ENCODE results near the gene MIA3.
"Not testable (repeated sequence)": the region's sequence is repeated elsewhere in the genome, so short reads cannot be mapped to it uniquely, and the experiment has no call there.

MIA3 gene

GRCh38 chr1:222618001-222618879 is at the start of gene MIA3:
Gene MIA3 (plus strand): TSS chr1:222618097. CDS start chr1:222618111, 14 bp downstream.
- peak; percentile 65 for DNase-seq (ENCODE audit: low spot score)

- no peak for DNase-seq (ENCODE audit: low spot score)
Observed at GRCh38 chr1:222570837-222571236, 47.1 kb upstream of the MIA3 start.

- DNase-seq (ENCODE audit: low spot score), result no peak
Observed at GRCh38 chr1:222579316-222579715, 38.6 kb upstream of the MIA3 start.

GRCh38 chr1:222582099-222582774 is 35.7 kb upstream of the MIA3 start:
- peak; percentile 22 for DNase-seq (ENCODE audit: low spot score)

- DNase-seq (ENCODE audit: low spot score), result peak; percentile 73
Observed at GRCh38 chr1:222583079-222583478, 34.8 kb upstream of the MIA3 start.

GRCh38 chr1:222586842-222587241 is 31.1 kb upstream of the MIA3 start:
- DNase-seq (ENCODE audit: low spot score), result no peak

GRCh38 chr1:222588135-222588534 is 29.8 kb upstream of the MIA3 start:
- peak; percentile 17 for DNase-seq (ENCODE audit: low spot score)

GRCh38 chr1:222589462-222590302 is 28.2 kb upstream of the MIA3 start, which contains the start of gene TAF1A:
Gene TAF1A (minus strand): TSS chr1:222589933.
- DNase-seq (ENCODE audit: low spot score), result peak; percentile 92

- DNase-seq (ENCODE audit: low spot score), result no peak
Observed at GRCh38 chr1:222592171-222592570, 25.7 kb upstream of the MIA3 start.

- no peak for DNase-seq (ENCODE audit: low spot score)
Observed at GRCh38 chr1:222594789-222595188, 23.1 kb upstream of the MIA3 start.

GRCh38 chr1:222596696-222597095 is 21.2 kb upstream of the MIA3 start:
- no peak for DNase-seq (ENCODE audit: low spot score)

GRCh38 chr1:222600281-222600680 is 17.6 kb upstream of the MIA3 start:
- DNase-seq (ENCODE audit: low spot score), result no peak

GRCh38 chr1:222601257-222601656 is 16.6 kb upstream of the MIA3 start:
- no peak for DNase-seq (ENCODE audit: low spot score)

- DNase-seq (ENCODE audit: low spot score), result no peak
Observed at GRCh38 chr1:222606757-222607156, 11.1 kb upstream of the MIA3 start.

- DNase-seq (ENCODE audit: low spot score), result not testable (repeated sequence)
Observed at GRCh38 chr1:222609111-222609510, 8.8 kb upstream of the MIA3 start.

GRCh38 chr1:222610728-222611127 is 7.2 kb upstream of the MIA3 start:
- DNase-seq (ENCODE audit: low spot score), result no peak

GRCh38 chr1:222613627-222614026 is 4.3 kb upstream of the MIA3 start:
- no peak for DNase-seq (ENCODE audit: low spot score)

GRCh38 chr1:222616525-222616924 is 1.4 kb upstream of the MIA3 start:
- no peak for DNase-seq (ENCODE audit: low spot score)

- peak; percentile 95 for DNase-seq (ENCODE audit: low spot score)
Observed at GRCh38 chr1:222617367-222617951, 438 bp upstream of the MIA3 start.

GRCh38 chr1:222618880-222619596 is 1.1 kb downstream of the MIA3 start:
- DNase-seq (ENCODE audit: low spot score), result no peak

GRCh38 chr1:222620566-222620965 is 2.7 kb downstream of the MIA3 start:
- no peak for DNase-seq (ENCODE audit: low spot score)

Measured in NAMALWA (cell line).